Parathyroid adenoma (tissue), 2 donors: ENCODE results near the gene IL21.

Experiments
- H2AFZ ChIP-seq: fragments of 300-600 bp; sonication (generic); one replicate; pipeline ENCODE4 v1.7.0; 2017; ENCODE audit warnings: antibody characterized with exemption, mild to moderate bottlenecking
- H3K27ac ChIP-seq: fragments of 300-600 bp; sonication (generic); one replicate; pipeline ENCODE4 v1.7.0; 2017
- H3K27me3 ChIP-seq: fragments of 300-600 bp; sonication (generic); one replicate; pipeline ENCODE4 v1.7.0; 2017; ENCODE audit warnings: low read length; ENCODE audit not compliant: control insufficient read depth, insufficient read depth
- H3K36me3 ChIP-seq: fragments of 300-600 bp; sonication (generic); one replicate; pipeline ENCODE4 v1.7.0; 2017; ENCODE audit warnings: low read length; ENCODE audit not compliant: control insufficient read depth, insufficient read depth
- H3K4me1 ChIP-seq: fragments of 300-600 bp; sonication (generic); one replicate; pipeline ENCODE4 v1.7.0; 2017; ENCODE audit warnings: control low read depth
- H3K4me2 ChIP-seq: fragments of 300-600 bp; sonication (generic); one replicate; pipeline ENCODE4 v1.7.0; 2017; ENCODE audit warnings: low read length
- H3K4me3 ChIP-seq: fragments of 300-600 bp; sonication (generic); one replicate; pipeline ENCODE4 v1.7.0; 2017; ENCODE audit warnings: low read depth, low read length
- H3K79me2 ChIP-seq: fragments of 300-600 bp; sonication (generic); one replicate; pipeline ENCODE4 v1.7.0; 2017; ENCODE audit warnings: control low read depth
- H3K9ac ChIP-seq: fragments of 300-600 bp; sonication (generic); one replicate; pipeline ENCODE4 v1.7.0; 2017; ENCODE audit warnings: mild to moderate bottlenecking
- H3K9me3 ChIP-seq: fragments of 300-600 bp; sonication (generic); one replicate; pipeline ENCODE4 v1.7.0; 2017; ENCODE audit warnings: low read length; ENCODE audit not compliant: control insufficient read depth
- CTCF ChIP-seq: fragments of 300-600 bp; sonication (generic); IDR thresholded peaks from one replicate; pipeline ENCODE4 v1.7.0; 2017; ENCODE audit warnings: antibody characterized with exemption, mild to moderate bottlenecking
- donor health status: primary hyperparathyroidism.

IL21 gene

GRCh38 chr4:122665161-122665929 is 44.5 kb upstream of the IL21 start:
- no peak overlapping the region for H3K4me2 ChIP-seq
- H3K4me3 ChIP-seq = no peak overlapping the region
- no peak overlapping the region for H2AFZ ChIP-seq
- H3K79me2 ChIP-seq = no peaks in the 10 kb centered on the region
- H3K4me1 ChIP-seq = no peaks in the 10 kb centered on the region
- no peaks in the 10 kb centered on the region for H3K27me3 ChIP-seq
- no peak overlapping the region for H3K27ac ChIP-seq
- no peak for TF ChIP-seq CTCF
- no peaks in the 10 kb centered on the region for H3K9me3 ChIP-seq
- no peak overlapping the region for H3K9ac ChIP-seq
- no peaks in the 10 kb centered on the region for H3K36me3 ChIP-seq

GRCh38 chr4:122663814-122664610 is 43.1 kb upstream of the IL21 start:
- Histone ChIP-seq H3K4me2 (no peak overlapping the region), H3K27me3 (no peaks in the 10 kb centered on the region), H3K9ac (no peak overlapping the region), H2AFZ (no peak overlapping the region), H3K79me2 (no peaks in the 10 kb centered on the region), H3K27ac (no peak overlapping the region), H3K4me3 (no peak overlapping the region), H3K9me3 (no peaks in the 10 kb centered on the region), H3K36me3 (no peaks in the 10 kb centered on the region), H3K4me1 (no peaks in the 10 kb centered on the region)
- TF ChIP-seq CTCF = no peak

GRCh38 chr4:122663291-122663690 is 42.4 kb upstream of the IL21 start:
- no peak for TF ChIP-seq CTCF
- Histone ChIP-seq H3K4me2 (no peak overlapping the region), H3K4me1 (no peaks in the 10 kb centered on the region), H3K79me2 (no peaks in the 10 kb centered on the region), H3K4me3 (no peak overlapping the region), H3K9ac (no peak overlapping the region), H2AFZ (no peak overlapping the region), H3K36me3 (no peaks in the 10 kb centered on the region), H3K27me3 (no peaks in the 10 kb centered on the region), H3K9me3 (no peaks in the 10 kb centered on the region), H3K27ac (no peak overlapping the region)

- TF ChIP-seq CTCF = no peak
- no peaks in the 10 kb centered on the region for H3K79me2 ChIP-seq
- H2AFZ ChIP-seq = no peak overlapping the region
- H3K4me2 ChIP-seq = no peak overlapping the region
- H3K9me3 ChIP-seq = no peaks in the 10 kb centered on the region
- H3K27ac ChIP-seq = no peak overlapping the region
- no peaks in the 10 kb centered on the region for H3K4me1 ChIP-seq
- no peak overlapping the region for H3K4me3 ChIP-seq
- H3K9ac ChIP-seq = no peak overlapping the region
- H3K27me3 ChIP-seq = no peaks in the 10 kb centered on the region
- no peaks in the 10 kb centered on the region for H3K36me3 ChIP-seq
Measured at GRCh38 chr4:122662701-122663100, 41.8 kb upstream of the IL21 start.
